SK-N-SH (cell line): Measurements from ENCODE around the gene ARHGAP15. TPM values are rescaled to one million over a fixed set of nuclear protein-coding genes. Genes with fewer than 3 reads are reported as not detected.

Experiments used
- CTCF ChIA-PET: fragments of 300-600, 350-600 bp; formaldehyde crosslinking; extraction: SDS; loops from one replicate; lab custom pipeline; 2021; lab: Yijun Ruan, JAX
- POLR2A ChIA-PET: fragments of 350-600 bp; sonication (Branson Sonifier 250); formaldehyde crosslinking; extraction: SDS; loops from one replicate; lab custom pipeline; 2020; ENCODE audit warnings: antibody characterized with exemption, inconsistent platforms; lab: Yijun Ruan, JAX
- DNase-seq: peaks from one replicate; pipeline ENCODE4 v3.0.0; 2012
- H2AFZ ChIP-seq: fragments of 200-600 bp; sonication (generic); 2 replicates; pipeline ENCODE4 v1.8.1; 2016; ENCODE audit warnings: antibody characterized with exemption, mild to moderate bottlenecking, low read depth
- H3F3A ChIP-seq: fragments of 200-600 bp; sonication (generic); replicated peaks from 2 replicates; pipeline ENCODE3; 2016; ENCODE audit warnings: antibody characterized with exemption, mild to moderate bottlenecking; ENCODE audit not compliant: insufficient read depth
- H3K27ac ChIP-seq, 2 experiments: fragments of 200-500 bp in 1 of 2; fragments of 200-600 bp in 1 of 2; sonication (Bioruptor generic) in 1 of 2; sonication (generic), shearing (Covaris generic) in 1 of 2; 2 replicates each; pipeline versions ENCODE4 v1.5.1 to v1.6.1; 2014 to 2016; ENCODE audit warnings: low read depth in 2 of 2, inconsistent platforms in 1 of 2, low read length in 1 of 2, mild to moderate bottlenecking in 1 of 2, mixed read lengths in 1 of 2
- H3K27me3 ChIP-seq: fragments of 200-600 bp; sonication (generic), shearing (Covaris generic); 2 replicates; pipeline ENCODE4 v1.6.1; 2016; ENCODE audit warnings: mixed run types; ENCODE audit not compliant: insufficient read depth
- H3K36me3 ChIP-seq, 2 experiments: fragments of 200-500 bp in 1 of 2; fragments of 200-600 bp in 1 of 2; sonication (Bioruptor generic) in 1 of 2; sonication (generic) in 1 of 2; replicated peaks in 1 of 2; 2 replicates each; pipeline versions ENCODE3 to v1.5.1; 2014 to 2016; ENCODE audit warnings: low read length in 1 of 2, mild to moderate bottlenecking in 1 of 2; ENCODE audit not compliant: insufficient read depth in 2 of 2, control insufficient read depth in 1 of 2
- H3K4me1 ChIP-seq, 2 experiments: fragments of 200-500 bp in 1 of 2; fragments of 200-600 bp in 1 of 2; sonication (Bioruptor generic) in 1 of 2; sonication (generic), shearing (Covaris generic) in 1 of 2; 2 replicates each; pipeline versions ENCODE4 v1.5.1 to v1.6.1; 2014 to 2016; ENCODE audit warnings: low read depth in 1 of 2, low read length in 1 of 2, mixed run types in 1 of 2; ENCODE audit not compliant: insufficient read depth in 2 of 2, control insufficient read depth in 1 of 2
- H3K4me2 ChIP-seq: fragments of 200-600 bp; sonication (generic), shearing (Covaris generic); 2 replicates; pipeline ENCODE4 v1.6.1; 2017; ENCODE audit warnings: mixed run types
- H3K4me3 ChIP-seq, 2 experiments: fragments of 200-500 bp in 1 of 2; fragments of 200-600 bp in 1 of 2; sonication (Bioruptor generic) in 1 of 2; sonication (generic), shearing (Covaris generic) in 1 of 2; 2 replicates each; pipeline versions ENCODE4 v1.5.1 to v1.8.1; 2014 to 2016; ENCODE audit warnings: low read depth in 2 of 2, inconsistent platforms in 1 of 2, low read length in 1 of 2, mild to moderate bottlenecking in 1 of 2, mixed read lengths in 1 of 2, moderate library complexity in 1 of 2
- H3K79me2 ChIP-seq: fragments of 200-600 bp; sonication (generic); 2 replicates; pipeline ENCODE4 v1.8.1; 2017; ENCODE audit warnings: mild to moderate bottlenecking; ENCODE audit not compliant: insufficient read depth
- H3K9ac ChIP-seq: fragments of 200-600 bp; sonication (generic); 2 replicates; pipeline ENCODE4 v1.6.1; 2017; ENCODE audit warnings: mixed run types
- H3K9me2 ChIP-seq: fragments of 200-600 bp; sonication (generic); 2 replicates; pipeline ENCODE4 v1.6.1; 2017; ENCODE audit warnings: mixed run types
- H3K9me3 ChIP-seq: fragments of 200-600 bp; sonication (generic); 2 replicates; pipeline ENCODE4 v1.6.1; 2017; ENCODE audit warnings: mixed run types, mild to moderate bottlenecking, moderate library complexity
- H4K20me1 ChIP-seq: fragments of 200-600 bp; sonication (generic); 2 replicates; pipeline ENCODE4 v1.6.1; 2017; ENCODE audit warnings: mild to moderate bottlenecking, mixed run types; ENCODE audit not compliant: insufficient read depth
- ELF1 ChIP-seq: IDR thresholded peaks from 2 replicates; pipeline ENCODE4 v1.4.0; 2012
- FOSL2 ChIP-seq: IDR thresholded peaks from 2 replicates; pipeline ENCODE4 v1.4.0; 2012; ENCODE audit warnings: low read depth, mild to moderate bottlenecking, moderate library complexity, borderline replicate concordance
- FOXJ3 ChIP-seq: sonication (generic); formaldehyde crosslinking; IDR thresholded peaks from 2 replicates; pipeline ENCODE4 v1.5.1; 2020; ENCODE audit warnings: mild to moderate bottlenecking, missing genetic modification reagents
- GABPA ChIP-seq: IDR thresholded peaks from 2 replicates; pipeline ENCODE4 v1.4.0; 2012; ENCODE audit warnings: low read depth, mild to moderate bottlenecking
- GATA2 ChIP-seq: sonication (generic); formaldehyde crosslinking; IDR thresholded peaks from 2 replicates; pipeline ENCODE4 v1.5.0; 2020; ENCODE audit warnings: mild to moderate bottlenecking, missing genetic modification reagents
- MEF2A ChIP-seq: IDR thresholded peaks from 2 replicates; pipeline ENCODE4 v1.4.0; 2012; ENCODE audit warnings: low read depth, borderline replicate concordance
- MXI1 ChIP-seq: IDR thresholded peaks from 2 replicates; pipeline ENCODE4 v1.6.1; 2012; ENCODE audit warnings: mild to moderate bottlenecking, low read depth, low read length, improper control_type of control experiment
- NFIC ChIP-seq: IDR thresholded peaks from 2 replicates; pipeline ENCODE4 v1.4.0; 2012; ENCODE audit warnings: borderline replicate concordance
- NRF1 ChIP-seq: IDR thresholded peaks from 2 replicates; pipeline ENCODE4 v1.6.1; 2012; ENCODE audit warnings: low read depth, mild to moderate bottlenecking, low read length
- RAD21 ChIP-seq: IDR thresholded peaks from 2 replicates; pipeline ENCODE4 v1.6.1; 2012; ENCODE audit warnings: mild to moderate bottlenecking, low read length
- RXRA ChIP-seq: IDR thresholded peaks from 2 replicates; pipeline ENCODE4 v1.4.0; 2012; ENCODE audit warnings: low read depth, mild to moderate bottlenecking, borderline replicate concordance
- TAF1 ChIP-seq: IDR thresholded peaks from 2 replicates; pipeline ENCODE4 v1.6.1; 2012; ENCODE audit warnings: low read depth, mild to moderate bottlenecking, low read length, moderate library complexity, borderline replicate concordance
- TEAD4 ChIP-seq: IDR thresholded peaks from 2 replicates; pipeline ENCODE4 v1.4.0; 2012; ENCODE audit warnings: mild to moderate bottlenecking, borderline replicate concordance; ENCODE audit not compliant: insufficient read depth
- YY1 ChIP-seq: IDR thresholded peaks from 2 replicates; pipeline ENCODE4 v1.4.0; 2012; ENCODE audit warnings: low read depth, mild to moderate bottlenecking
- WGBS: methylation state at CpG from one replicate; pipeline ENCODE4 v1.1.6; 2017; ENCODE audit warnings: low lambda C conversion rate; 5-methylcytosine and 5-hydroxymethylcytosine counted together
- polyA plus RNA-seq, 3 experiments: library from polyadenylated mRNA; depleted of rRNA; stranded (reverse); fragments of >200 nt; gene quantifications; 2 replicates each; pipeline ENCODE4 v1.2.3, GENCODE V29; 2012
- TF ChIP-seq, protein P1 (sequence below): IDR thresholded peaks from 2 replicates; pipeline ENCODE4 v1.6.1; 2012; ENCODE audit warnings: mild to moderate bottlenecking, low read depth, low read length, moderate library complexity
- TF ChIP-seq, protein P2 (sequence below): fragments of 200-600 bp; sonication (generic); IDR thresholded peaks from 2 replicates; pipeline ENCODE4 v1.6.1; 2017; ENCODE audit warnings: antibody characterized with exemption, mild to moderate bottlenecking, moderate library complexity
- TF ChIP-seq, protein P3 (sequence below): IDR thresholded peaks from 2 replicates; pipeline ENCODE4 v1.4.0; 2012; ENCODE audit warnings: low read depth

ARHGAP15 gene
- polyA plus RNA-seq, 1 of the 3 experiments (the other 2 are of a cell fraction), result not detected

- Histone ChIP-seq H3K4me2 (no peak overlapping the region), H3K9ac (no peak overlapping the region), H3K27me3 (no peaks in the 10 kb centered on the region), H3K4me3 (no peak overlapping the region), H3K4me1 (no peaks in the 10 kb centered on the region), H3K36me3 (no peaks in the 10 kb centered on the region), H2AFZ (peak overlapping the region; percentile 27; the same call in 1 of the 2 replicates), H4K20me1 (no peaks in the 10 kb centered on the region)
- WGBS, result 85% methylated on average over 3 of the region's 3 CpGs
- CTCF ChIA-PET, result interaction anchor here (1.1 kb wide), 1 partner anchor 8 kb away, joined by 3 read pairs; no protein-coding TSS in a partner anchor
- TF ChIP-seq, protein P1, sequence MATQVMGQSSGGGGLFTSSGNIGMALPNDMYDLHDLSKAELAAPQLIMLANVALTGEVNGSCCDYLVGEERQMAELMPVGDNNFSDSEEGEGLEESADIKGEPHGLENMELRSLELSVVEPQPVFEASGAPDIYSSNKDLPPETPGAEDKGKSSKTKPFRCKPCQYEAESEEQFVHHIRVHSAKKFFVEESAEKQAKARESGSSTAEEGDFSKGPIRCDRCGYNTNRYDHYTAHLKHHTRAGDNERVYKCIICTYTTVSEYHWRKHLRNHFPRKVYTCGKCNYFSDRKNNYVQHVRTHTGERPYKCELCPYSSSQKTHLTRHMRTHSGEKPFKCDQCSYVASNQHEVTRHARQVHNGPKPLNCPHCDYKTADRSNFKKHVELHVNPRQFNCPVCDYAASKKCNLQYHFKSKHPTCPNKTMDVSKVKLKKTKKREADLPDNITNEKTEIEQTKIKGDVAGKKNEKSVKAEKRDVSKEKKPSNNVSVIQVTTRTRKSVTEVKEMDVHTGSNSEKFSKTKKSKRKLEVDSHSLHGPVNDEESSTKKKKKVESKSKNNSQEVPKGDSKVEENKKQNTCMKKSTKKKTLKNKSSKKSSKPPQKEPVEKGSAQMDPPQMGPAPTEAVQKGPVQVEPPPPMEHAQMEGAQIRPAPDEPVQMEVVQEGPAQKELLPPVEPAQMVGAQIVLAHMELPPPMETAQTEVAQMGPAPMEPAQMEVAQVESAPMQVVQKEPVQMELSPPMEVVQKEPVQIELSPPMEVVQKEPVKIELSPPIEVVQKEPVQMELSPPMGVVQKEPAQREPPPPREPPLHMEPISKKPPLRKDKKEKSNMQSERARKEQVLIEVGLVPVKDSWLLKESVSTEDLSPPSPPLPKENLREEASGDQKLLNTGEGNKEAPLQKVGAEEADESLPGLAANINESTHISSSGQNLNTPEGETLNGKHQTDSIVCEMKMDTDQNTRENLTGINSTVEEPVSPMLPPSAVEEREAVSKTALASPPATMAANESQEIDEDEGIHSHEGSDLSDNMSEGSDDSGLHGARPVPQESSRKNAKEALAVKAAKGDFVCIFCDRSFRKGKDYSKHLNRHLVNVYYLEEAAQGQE, result no peak
- no peak for TF ChIP-seq TEAD4
- TF ChIP-seq, protein P2, sequence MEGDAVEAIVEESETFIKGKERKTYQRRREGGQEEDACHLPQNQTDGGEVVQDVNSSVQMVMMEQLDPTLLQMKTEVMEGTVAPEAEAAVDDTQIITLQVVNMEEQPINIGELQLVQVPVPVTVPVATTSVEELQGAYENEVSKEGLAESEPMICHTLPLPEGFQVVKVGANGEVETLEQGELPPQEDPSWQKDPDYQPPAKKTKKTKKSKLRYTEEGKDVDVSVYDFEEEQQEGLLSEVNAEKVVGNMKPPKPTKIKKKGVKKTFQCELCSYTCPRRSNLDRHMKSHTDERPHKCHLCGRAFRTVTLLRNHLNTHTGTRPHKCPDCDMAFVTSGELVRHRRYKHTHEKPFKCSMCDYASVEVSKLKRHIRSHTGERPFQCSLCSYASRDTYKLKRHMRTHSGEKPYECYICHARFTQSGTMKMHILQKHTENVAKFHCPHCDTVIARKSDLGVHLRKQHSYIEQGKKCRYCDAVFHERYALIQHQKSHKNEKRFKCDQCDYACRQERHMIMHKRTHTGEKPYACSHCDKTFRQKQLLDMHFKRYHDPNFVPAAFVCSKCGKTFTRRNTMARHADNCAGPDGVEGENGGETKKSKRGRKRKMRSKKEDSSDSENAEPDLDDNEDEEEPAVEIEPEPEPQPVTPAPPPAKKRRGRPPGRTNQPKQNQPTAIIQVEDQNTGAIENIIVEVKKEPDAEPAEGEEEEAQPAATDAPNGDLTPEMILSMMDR, result no peak
- TF ChIP-seq ELF1, result no peak
- TF ChIP-seq NFIC, result no peak
- no peak for TF ChIP-seq TAF1
- TF ChIP-seq, protein P3, sequence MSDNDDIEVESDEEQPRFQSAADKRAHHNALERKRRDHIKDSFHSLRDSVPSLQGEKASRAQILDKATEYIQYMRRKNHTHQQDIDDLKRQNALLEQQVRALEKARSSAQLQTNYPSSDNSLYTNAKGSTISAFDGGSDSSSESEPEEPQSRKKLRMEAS, result no peak
- TF ChIP-seq, all 33 proteins: peak for 0
- H3K79me2 ChIP-seq, result no peaks in the 10 kb centered on the region
- POLR2A ChIA-PET, result no interaction called here
- H3K9me3 ChIP-seq, result no peaks in the 10 kb centered on the region
- no peaks in the 10 kb centered on the region for H3K9me2 ChIP-seq
- no peaks in the 10 kb centered on the region for H3F3A ChIP-seq
- DNase-seq, result no peak
- H3K27ac ChIP-seq, result no peak overlapping the region
Observed at GRCh38 chr2:143467011-143467410, 337.8 kb downstream of the ARHGAP15 start.

GRCh38 chr2:143468341-143468888 is 339.2 kb downstream of the ARHGAP15 start:
- Histone ChIP-seq H3K4me3 (no peak overlapping the region), H3K36me3 (no peaks in the 10 kb centered on the region), H3F3A (no peaks in the 10 kb centered on the region), H3K4me2 (no peak overlapping the region), H3K27ac (no peak overlapping the region), H3K9ac (no peak overlapping the region), H3K9me2 (no peaks in the 10 kb centered on the region), H3K4me1 (peaks cover 0 to 9% of the 10 kb centered on the region in 2 experiments; a peak in 1 of 4 replicates), H3K9me3 (no peaks in the 10 kb centered on the region), H3K27me3 (no peaks in the 10 kb centered on the region), H4K20me1 (no peaks in the 10 kb centered on the region), H3K79me2 (no peaks in the 10 kb centered on the region), H2AFZ (no peak overlapping the region)
- ChIA-PET CTCF (interaction anchor here (1.0 kb wide), 1 partner anchor 15 kb away, joined by 3 read pairs; no protein-coding TSS in a partner anchor), POLR2A (no interaction called here)
- no peak for DNase-seq
- TF ChIP-seq NRF1 (no peak), NFIC (no peak), FOXJ3 (CRISPR knock-in tag) (no peak), TEAD4 (no peak), RXRA (no peak), ELF1 (no peak), MEF2A (no peak), RAD21 (no peak), GABPA (no peak), FOSL2 (no peak), MXI1 (no peak), GATA2 (CRISPR knock-in tag) (no peak), YY1 (no peak)
- TF ChIP-seq, protein P3, result no peak
- TF ChIP-seq, protein P2, result no peak
